Mammary epithelial cell (primary cell): ENCODE results near the gene IL17RB.

Experiments used
- EZH2 ChIP-seq: IDR thresholded peaks from 2 replicates; pipeline ENCODE4 v1.6.1; 2012; ENCODE audit warnings: low read length, inconsistent platforms, borderline replicate concordance
- TF ChIP-seq, protein P1 (sequence below), 2 donors: IDR thresholded peaks in 1 of 2; conservative IDR thresholded peaks in 1 of 2; 2 replicates each; pipeline ENCODE4 v1.5.1; 2011 to 2012; ENCODE audit warnings: inconsistent platforms in 2 of 2, low read length in 2 of 2, mild to moderate bottlenecking in 2 of 2, control low read depth in 1 of 2, low read depth in 1 of 2; ENCODE audit not compliant: insufficient read depth in 1 of 2; ENCODE audit errors: extremely low read depth in 1 of 2

DNA sequence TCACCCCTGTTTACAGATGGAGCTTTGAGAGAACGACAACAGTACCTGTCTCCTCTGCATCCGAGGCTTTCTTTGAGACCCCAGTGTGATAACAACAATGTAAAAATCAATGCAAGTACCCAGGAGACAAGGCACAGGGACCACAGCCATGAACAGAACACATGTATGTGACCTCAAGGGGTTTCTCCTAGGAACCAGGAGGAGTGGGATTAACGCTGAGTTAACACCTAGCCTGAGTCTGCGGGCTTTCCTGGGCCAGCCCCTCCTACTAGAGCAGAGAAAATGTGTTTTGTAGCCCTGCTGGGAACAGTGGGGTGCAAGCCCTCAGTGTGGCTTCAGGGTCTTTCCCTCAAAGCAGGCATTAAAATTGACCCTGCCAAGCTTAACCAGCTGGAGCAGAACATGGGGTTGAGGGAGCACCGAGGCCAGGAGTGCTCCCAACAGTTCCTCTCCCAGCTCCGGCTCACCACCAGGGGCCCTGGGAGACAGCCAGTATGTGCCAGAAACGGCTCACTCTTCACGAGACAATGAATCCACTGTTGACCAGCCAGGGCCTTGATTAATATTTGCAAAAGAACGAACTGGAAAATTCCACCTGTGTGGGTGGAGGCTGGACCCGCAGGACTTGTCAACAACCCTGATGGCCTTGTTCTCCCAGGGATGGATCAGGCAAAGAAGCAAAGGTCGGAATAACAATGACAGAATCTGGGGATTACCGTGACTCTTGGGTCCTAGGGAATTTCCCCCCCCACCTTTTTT is 3.8 kb upstream of the IL17RB start:
- TF ChIP-seq, protein P1, sequence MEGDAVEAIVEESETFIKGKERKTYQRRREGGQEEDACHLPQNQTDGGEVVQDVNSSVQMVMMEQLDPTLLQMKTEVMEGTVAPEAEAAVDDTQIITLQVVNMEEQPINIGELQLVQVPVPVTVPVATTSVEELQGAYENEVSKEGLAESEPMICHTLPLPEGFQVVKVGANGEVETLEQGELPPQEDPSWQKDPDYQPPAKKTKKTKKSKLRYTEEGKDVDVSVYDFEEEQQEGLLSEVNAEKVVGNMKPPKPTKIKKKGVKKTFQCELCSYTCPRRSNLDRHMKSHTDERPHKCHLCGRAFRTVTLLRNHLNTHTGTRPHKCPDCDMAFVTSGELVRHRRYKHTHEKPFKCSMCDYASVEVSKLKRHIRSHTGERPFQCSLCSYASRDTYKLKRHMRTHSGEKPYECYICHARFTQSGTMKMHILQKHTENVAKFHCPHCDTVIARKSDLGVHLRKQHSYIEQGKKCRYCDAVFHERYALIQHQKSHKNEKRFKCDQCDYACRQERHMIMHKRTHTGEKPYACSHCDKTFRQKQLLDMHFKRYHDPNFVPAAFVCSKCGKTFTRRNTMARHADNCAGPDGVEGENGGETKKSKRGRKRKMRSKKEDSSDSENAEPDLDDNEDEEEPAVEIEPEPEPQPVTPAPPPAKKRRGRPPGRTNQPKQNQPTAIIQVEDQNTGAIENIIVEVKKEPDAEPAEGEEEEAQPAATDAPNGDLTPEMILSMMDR (conservative IDR thresholded peaks at IDR 0.05 in 1 of 2, IDR thresholded peaks at IDR 0.05 in 1 of 2; ENCODE audit: extremely low read depth in 1 of 2, insufficient read depth in 1 of 2, low read depth in 1 of 2, low read length in 2 of 2) = peak; percentile 29 to 38
- no peak for TF ChIP-seq EZH2
